Stimulated activated CD8-positive, alpha-beta memory T cell treated with anti-CD3 and anti-CD28 coated beads, Interleukin-7, amount 100 ng/mL, for 4 hours (primary cell): ENCODE results near the gene PSMG3.

ENCODE experiments used
- DNase-seq, 2 donors: peaks; one replicate each; pipeline ENCODE4 v3.0.0-alpha.2; 2020; ENCODE audit warnings: low read depth in 2 of 2

PSMG3 gene

GRCh38 chr7:1558181-1558811, 11.5 kb downstream of the PSMG3 start:
- DNase-seq, result no peak

DNA sequence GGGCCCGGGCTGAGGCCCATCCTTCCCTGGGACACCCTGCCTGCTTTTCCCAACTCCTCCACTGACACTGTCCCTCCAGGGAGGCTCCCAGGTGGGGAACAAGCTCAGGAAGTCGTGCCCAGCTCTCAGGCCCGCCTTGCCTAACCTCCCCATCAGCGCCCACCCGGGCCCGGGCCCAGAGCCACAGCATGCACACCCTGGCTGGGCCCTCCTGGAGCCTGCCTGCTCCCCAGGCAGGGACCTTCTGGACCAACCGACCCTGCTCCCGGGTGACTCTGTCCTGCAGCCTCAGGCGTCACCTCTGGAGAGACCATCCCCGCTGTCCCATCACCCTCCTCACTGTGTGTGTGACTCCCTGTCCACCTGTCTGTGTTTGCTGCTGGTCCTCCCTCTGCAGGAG, 12.1 kb downstream of the PSMG3 start:
- no peak for DNase-seq

DNA sequence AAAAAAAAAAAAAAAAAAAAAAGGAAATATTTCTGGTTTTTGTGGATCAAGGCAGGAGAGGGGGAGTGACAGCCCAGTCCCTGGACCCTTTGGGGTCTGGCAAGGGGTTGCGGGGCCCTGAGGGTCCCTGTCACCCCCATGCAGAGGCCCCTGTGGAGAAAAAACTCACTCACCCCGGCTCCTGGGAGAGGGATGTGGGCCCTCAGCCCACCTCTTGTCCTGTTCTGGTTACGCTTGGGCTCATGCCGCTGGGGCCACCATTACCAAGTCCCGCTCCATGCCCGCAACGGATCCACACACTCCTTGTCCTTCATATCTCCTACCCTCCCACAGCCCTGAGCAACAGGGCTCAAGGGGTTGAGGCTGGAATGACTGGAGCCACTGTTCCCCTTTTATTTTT, 12.8 kb downstream of the PSMG3 start:
- no peak for DNase-seq

GRCh38 chr7:1555813-1556543, 13.9 kb downstream of the PSMG3 start, which contains the start of gene TMEM184A:
Gene TMEM184A, minus strand, starts transcription at chr7:1556205. Its CDS starts 721 bp downstream, at chr7:1555484.
- no peak for DNase-seq

DNA sequence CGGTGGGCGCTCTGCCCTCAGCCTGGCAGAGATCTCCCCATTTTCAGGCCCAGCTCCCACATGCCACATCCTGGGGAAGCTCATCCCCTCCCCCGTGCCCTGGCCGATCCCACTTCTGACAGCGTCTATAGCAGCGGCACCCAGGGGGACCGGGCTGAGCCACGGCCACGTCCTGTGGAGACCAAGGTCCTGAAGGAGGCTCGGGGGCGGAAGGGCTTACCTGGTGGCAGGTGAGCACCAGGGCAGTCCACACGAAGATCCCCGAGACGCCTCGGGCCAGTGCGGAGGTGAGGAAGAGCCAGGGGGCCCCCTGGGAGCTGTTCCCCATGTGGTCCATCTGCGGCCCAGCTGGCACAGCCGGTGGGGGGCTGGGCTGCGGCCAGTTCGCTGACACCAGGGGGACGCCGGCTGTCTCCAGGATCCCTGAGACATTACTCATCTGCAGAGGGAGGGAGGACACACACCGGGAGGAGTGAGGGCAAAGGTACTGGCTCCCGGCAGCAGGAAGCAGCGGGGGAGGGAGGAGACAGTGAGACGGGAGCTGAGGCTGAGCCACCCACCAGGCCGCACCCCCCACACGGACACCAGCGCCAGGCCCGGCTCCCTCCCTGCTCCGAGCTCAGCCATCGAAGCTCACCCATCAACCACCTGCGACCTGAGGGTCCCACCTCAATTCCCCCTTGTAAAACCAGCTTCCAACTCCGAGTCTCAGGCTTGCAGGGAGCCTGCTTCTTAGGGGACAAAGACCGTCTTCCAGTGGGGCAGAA, 14.6 kb downstream of the PSMG3 start:
- DNase-seq, result no peak

DNA sequence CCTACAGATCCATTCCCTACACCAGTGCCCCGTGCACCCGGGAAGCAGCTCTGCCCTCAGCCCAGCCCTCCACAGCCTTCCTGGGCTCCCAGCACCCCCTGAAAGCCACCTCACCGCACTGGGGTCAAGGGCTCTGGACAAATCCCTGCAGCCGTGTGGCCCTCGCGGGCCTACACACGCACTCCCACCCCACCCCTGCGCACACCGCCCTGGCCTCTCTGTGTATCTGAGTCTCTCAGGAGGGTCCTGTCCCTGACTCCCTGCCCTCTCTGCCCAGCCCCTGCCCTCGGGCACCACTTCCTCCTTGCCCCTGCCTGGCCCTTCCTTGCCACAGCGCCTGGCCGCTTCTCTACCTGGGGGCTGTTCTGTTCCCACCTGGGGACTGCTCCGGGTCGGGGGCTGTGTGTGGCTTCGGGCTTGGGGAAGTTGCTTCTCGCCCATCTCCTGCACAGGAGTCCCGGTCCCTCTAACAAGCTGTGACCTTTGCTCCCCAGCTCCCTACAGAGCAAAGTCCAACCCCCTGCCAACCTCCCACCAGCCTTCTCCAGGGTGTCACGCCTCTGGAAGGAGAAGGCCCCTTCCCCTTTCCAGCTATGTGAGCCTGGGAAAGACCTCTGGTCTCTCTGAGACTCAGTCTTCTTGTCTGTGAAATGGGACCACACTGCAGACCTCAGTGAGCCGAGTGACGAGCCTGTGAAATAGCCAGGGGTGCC, 15.3 kb downstream of the PSMG3 start:
- DNase-seq, result no peak

GRCh38 chr7:1553512-1554210, 16.2 kb downstream of the PSMG3 start:
- no peak for DNase-seq

- DNase-seq, result no peak
Observed at GRCh38 chr7:1552200-1552599, 17.6 kb downstream of the PSMG3 start.

GRCh38 chr7:1550846-1551155, 19.0 kb downstream of the PSMG3 start:
- no peak for DNase-seq

- DNase-seq, result no peak
Observed at GRCh38 chr7:1550005-1550845, 19.6 kb downstream of the PSMG3 start.

- no peak for DNase-seq
Observed at GRCh38 chr7:1549357-1550004, 20.4 kb downstream of the PSMG3 start.

GRCh38 chr7:1548944-1549343, 20.9 kb downstream of the PSMG3 start:
- DNase-seq, result no peak

DNA sequence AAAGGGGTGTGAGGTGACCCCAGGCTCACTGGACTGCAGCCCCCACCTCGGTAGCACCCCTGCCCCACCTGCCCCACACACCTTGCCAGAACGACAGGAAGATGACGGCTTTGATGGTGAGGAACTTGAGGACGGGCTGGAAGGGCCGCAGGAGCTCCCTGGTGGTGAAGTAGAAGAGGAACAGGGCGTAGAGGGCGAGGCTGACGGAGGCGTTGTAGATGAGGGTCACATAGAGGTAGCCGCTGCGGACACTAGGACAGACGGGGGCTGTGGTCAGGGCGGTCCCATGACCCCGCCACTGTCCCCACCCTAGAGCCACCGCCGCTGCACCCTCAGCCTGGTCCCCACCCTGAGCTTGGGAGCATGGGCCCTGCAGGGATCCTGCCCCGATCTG, 21.4 kb downstream of the PSMG3 start:
- no peak for DNase-seq

GRCh38 chr7:1547777-1548437, 21.9 kb downstream of the PSMG3 start:
- DNase-seq, result no peak

DNA sequence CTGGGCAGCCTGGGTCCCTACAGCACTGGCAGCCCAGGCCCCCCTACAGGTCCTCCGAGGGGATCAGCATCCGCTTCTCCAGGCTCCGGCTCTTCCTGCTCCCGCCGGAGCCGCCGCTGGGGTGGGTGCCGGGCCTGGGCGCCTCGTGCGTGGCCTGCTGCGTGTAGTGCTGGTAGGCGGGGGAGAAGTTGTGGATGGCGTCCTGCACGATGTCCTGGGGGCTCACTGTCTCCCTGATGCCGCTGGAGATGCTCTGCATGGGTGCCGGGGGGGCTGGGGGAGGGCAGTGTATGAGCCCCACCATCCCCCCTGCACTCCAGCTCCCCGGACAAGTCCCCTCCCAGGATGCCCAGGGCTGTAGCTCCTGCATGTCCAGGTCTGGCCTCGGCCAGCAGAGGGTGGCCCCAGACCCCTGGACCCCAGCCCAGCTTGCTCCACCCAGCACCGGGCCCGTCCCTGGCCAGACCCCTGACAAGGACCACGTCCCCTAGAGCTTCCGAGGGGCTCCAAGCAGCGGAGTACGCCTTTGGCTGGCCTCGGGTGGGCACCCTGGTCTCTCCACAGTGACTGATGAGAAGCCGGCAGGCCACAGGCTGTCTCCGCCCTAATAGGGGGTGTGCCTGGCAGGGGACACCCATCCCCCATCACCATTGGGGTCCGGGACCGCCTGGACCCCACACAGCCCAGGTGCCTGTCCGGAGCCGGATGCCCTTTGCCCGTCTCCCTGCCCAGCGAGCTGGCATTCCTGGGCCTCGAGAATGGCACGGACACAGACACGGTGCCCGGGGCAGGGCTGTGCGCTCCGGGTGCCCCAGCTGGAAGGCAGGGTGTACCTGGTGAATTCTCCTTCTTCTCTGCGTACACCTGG, 22.7 kb downstream of the PSMG3 start:
- no peak for DNase-seq

GRCh38 chr7:1546274-1546908, 23.4 kb downstream of the PSMG3 start:
- DNase-seq, result no peak

- DNase-seq, result no peak
Observed at GRCh38 chr7:1545417-1546246, 24.2 kb downstream of the PSMG3 start.
